ENCODE measurements around the gene DOCK8.

Gene DOCK8

GRCh38 chr9:450057-450456 is 235.4 kb downstream of the DOCK8 start:
- in situ Hi-C loops (cut with HindIII; ENCODE audit: low sequenced_read_pairs): loop anchor here (5.0 kb wide), 1 partner anchor 103 kb away; no protein-coding TSS in a partner anchor

DNA sequence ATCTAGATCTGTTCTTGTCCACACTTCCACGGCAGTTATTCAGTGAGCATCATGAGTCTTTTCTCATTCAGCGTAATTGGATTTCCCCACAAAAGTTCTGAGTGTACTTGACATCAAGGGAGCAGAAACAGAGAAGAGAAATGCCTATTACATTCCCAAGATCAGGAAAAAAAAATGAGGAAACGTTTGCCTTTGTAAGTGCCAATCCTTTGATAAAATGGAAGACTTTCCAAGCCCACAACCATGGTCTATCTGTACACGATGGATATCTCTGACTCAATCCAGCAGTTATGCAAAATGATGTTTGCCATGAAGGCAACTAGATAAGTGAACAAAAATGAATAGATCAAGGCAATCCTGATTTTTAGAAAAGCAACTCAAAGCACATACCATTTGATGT is 235.9 kb downstream of the DOCK8 start:
- in situ Hi-C loops (cut with HindIII; ENCODE audit: low sequenced_read_pairs): loop anchor here (5.0 kb wide), 1 partner anchor 103 kb away; no protein-coding TSS in a partner anchor

DNA sequence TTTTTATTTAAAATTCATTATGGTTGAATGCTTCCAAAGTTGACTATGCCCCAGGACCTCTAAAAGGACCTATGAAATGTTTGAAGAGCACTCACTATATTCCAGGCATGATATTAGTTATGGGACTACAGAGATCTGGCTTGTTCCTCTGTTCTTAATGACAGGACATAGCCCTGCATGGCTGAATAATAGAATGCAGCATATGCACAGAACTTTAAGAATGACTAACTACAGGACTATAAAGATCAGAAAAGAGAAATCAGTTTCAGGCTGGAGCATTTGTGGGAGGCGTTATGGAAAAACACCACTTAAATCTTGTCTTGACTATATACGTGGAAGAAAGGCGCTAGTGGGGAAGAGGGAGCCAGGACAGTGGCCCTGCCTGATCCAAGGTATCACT is 239.2 kb downstream of the DOCK8 start:
- in situ Hi-C loops (cut with HindIII; ENCODE audit: low sequenced_read_pairs): loop anchor here (5.0 kb wide), 1 partner anchor 107 kb away; no protein-coding TSS in a partner anchor

GRCh38 chr9:456365-456764 is 241.7 kb downstream of the DOCK8 start:
- in situ Hi-C loops (cut with HindIII; ENCODE audit: low sequenced_read_pairs): no loop called here

DNA sequence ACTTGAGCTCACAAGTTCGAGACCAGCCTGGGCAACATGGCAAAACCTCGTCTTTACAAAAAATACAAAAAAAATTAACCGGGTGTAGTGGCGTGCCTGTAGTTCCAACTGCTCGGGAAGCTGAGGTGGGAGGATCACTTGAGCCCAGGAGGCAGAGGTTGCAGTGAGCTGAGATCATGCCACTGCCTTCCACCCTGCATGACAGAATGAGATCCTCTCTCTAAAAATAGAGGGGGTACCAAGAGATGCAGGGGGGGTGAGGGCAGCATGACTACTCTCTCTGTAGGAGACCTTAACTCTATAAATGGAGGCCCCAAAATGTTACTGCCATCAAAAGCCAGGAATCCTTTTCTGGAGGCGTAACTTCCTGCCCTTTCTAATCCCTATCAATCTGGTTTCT is 243.9 kb downstream of the DOCK8 start:
- in situ Hi-C loops (cut with HindIII; ENCODE audit: low sequenced_read_pairs): no loop called here

DNA sequence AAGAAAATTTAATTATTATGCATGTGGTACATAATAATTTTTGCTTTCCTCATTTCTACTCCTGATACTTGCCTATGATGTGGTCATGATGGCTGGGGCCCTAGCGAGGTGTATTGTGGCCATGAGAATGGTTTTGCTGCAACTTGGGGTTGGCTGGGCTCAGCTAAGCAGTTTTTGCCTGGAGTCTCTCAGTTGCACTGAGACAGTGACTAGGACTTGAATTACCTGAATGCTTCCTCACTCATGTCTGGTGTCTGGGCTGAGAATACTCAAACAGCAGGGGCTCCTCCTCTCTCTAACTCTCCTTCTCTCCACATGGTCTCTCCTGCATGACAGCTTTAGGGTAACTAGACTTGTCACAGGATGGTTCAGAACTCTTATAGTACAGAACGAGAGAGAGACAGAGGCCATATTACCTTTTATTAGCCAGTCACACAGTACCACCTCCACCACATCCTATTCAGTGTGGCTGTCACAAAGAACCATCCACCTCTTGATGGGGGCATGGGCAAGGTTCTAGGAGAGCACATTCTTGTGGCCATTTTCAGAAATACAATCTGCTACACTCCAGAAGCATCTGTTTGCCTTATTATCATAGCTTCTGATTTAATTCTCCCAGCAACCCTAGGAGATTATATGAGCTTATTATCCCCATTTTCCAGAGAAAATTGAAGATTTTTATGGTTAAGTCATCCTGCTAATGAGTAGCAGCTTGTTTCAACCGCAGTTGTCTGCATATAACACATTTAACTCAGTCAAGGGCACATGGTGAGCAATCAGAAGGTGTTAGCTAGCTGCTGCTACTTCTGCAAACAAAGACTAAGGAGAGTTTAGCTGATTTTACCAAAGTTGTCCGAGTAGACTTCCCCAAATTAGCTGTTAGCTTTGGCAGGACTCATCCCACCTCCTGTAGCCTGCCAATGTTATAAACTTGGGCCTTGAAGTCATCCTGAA is 245.1 kb downstream of the DOCK8 start:
- in situ Hi-C loops (cut with HindIII; ENCODE audit: low sequenced_read_pairs): no loop called here

GRCh38 chr9:462121-462520 is 247.5 kb downstream of the DOCK8 start:
- in situ Hi-C loops (cut with HindIII; ENCODE audit: low sequenced_read_pairs): no loop called here

GRCh38 chr9:462606-463005 is 247.9 kb downstream of the DOCK8 start:
- in situ Hi-C loops (cut with HindIII; ENCODE audit: low sequenced_read_pairs): no loop called here

GRCh38 chr9:463455-464171 is 248.9 kb downstream of the DOCK8 start:
- in situ Hi-C loops (cut with HindIII; ENCODE audit: low sequenced_read_pairs): no loop called here

GRCh38 chr9:466747-467146 is 252.1 kb downstream of the DOCK8 start:
- in situ Hi-C loops (cut with HindIII; ENCODE audit: low sequenced_read_pairs): no loop called here

GRCh38 chr9:468766-469426 is 254.2 kb downstream of the DOCK8 start:
- in situ Hi-C loops (cut with HindIII; ENCODE audit: low sequenced_read_pairs): no loop called here

DNA sequence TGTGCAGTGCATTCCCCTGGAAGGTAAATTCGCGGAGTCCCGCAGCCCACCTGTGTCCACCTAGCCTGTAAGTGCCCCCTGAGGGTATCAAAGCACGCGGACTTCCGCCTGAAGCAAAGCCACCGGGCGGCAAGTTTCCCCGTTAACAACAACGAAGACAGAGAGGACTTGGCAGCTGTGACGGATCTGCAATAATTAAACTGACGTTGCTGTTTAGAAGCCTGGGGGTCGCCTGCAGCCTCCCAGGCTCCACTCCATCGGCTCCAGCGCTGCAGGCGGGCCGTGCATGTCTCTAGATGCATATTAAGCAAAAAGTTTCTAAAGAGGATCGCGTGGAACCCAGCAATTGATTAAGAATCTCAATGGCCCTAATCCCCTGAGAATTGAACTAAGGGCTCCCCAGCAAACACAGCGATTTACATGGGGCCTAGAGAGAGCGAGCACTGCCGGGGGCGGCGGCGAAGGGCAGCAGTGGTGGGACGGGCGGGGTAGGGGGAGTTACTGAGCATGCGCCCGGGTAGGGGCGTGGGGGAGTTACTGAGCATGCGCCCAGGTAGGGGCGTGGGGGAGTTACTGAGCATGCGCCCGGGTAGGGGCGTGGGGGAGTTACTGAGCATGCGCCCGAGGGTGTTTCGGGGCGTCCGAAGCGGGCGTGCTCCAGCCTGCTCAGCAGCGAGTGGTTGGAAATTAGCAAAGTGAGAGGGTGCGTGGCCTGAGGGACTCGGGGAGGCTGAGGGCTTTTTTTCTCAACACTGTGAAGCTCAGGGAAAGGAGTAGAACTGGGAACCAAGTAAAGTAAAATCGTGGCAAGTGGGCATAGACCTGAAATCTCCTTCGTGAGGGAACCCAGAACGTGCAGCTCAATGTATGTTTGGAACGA is 255.2 kb downstream of the DOCK8 start:
- in situ Hi-C loops (cut with HindIII; ENCODE audit: low sequenced_read_pairs): no loop called here

- in situ Hi-C loops (cut with HindIII; ENCODE audit: low sequenced_read_pairs): no loop called here
Observed at GRCh38 chr9:470552-471194, 256.0 kb downstream of the DOCK8 start.

- in situ Hi-C loops (cut with HindIII; ENCODE audit: low sequenced_read_pairs): no loop called here
Observed at GRCh38 chr9:471320-471719, 256.7 kb downstream of the DOCK8 start.

DNA sequence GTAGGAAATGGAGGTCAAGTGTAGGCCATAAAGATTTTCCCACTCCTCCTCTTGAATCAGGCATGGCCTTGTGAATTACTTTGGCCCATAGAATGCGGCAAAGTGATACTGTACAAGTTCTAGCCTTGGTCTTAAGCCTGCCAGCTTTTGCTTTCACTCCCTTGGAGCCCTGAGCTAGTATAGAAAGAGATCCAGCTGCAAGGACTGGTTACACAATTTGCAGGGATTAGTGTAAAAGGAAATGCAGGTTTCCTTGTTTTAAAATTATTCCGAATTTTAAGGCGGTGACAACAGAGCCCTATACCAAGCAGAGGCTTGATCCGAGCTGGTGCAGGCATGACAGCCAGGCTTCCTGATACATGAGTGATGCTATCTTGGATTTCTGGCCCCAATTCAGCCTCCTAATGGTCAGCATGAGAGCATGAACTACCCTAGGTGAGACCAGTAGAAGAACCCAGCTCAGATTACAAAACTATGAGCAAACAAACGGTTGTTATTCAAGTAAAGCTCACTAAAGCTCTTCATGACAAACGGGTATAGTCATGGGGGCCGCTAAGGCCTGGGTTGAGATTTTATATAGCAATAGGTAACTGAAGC is 257.9 kb downstream of the DOCK8 start:
- in situ Hi-C loops (cut with HindIII; ENCODE audit: low sequenced_read_pairs): no loop called here

DNA sequence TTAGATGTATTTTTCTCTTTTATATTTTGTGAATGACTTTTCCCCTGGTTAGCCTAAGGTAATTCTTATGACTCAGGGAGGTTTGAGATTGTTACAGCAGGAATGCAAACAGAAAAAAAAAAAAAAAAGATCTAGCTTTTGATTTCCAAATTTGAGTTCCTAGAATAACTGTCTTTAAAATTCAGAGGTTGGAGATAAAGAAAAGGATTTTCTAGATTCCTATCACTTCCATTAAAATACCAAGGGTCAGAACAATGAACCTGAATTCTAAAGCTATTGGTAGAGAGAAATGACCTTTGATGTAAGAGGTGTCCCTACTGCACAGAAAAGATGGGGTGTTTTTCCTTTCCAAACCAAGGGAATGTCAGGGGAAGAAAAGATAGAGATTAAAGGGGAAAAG is 262.5 kb downstream of the DOCK8 start:
- in situ Hi-C loops (cut with HindIII; ENCODE audit: low sequenced_read_pairs): no loop called here

- in situ Hi-C loops (cut with HindIII; ENCODE audit: low sequenced_read_pairs): no loop called here
Observed at GRCh38 chr9:479304-479970, 264.8 kb downstream of the DOCK8 start.

DNA sequence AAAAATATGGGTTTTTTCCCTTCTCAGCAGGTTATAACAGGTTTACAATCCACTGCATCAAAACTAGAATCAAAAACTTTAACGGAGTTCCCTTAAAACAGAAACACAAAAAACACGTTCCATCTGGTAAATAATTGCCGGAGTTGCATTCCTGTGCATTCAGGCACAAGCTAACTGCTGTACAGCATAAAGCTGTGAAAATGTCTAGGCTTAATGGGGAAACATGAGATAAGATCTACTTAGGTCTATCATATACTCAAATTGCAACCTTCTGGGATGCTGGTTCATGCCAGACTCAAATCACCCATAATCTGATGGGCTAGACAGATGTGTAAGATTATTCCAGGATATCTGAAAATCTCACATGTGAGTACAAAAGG is 265.3 kb downstream of the DOCK8 start:
- in situ Hi-C loops (cut with HindIII; ENCODE audit: low sequenced_read_pairs): no loop called here

GRCh38 chr9:482739-483138 is 268.1 kb downstream of the DOCK8 start:
- in situ Hi-C loops (cut with HindIII; ENCODE audit: low sequenced_read_pairs): no loop called here
